H9 (cell line): ENCODE data around the gene ZFR2. TPM values are rescaled to one million over a fixed set of nuclear protein-coding genes. Genes with fewer than 3 reads are reported as not detected.
A peak's percentile ranks its signal among the peaks of the same experiment; 100 is the strongest.

Source experiments
- DNase-seq: peaks from one replicate; pipeline ENCODE4 v3.0.0-alpha.2; 2017
- H2AFZ ChIP-seq: one replicate; pipeline ENCODE4 v1.6.1; 2013; ENCODE audit warnings: mild to moderate bottlenecking, low read length, control low read depth, moderate library complexity
- H2AK5ac ChIP-seq: 2 replicates; pipeline ENCODE4 v1.6.1; 2013; ENCODE audit warnings: low read length, control low read depth, mixed read lengths; ENCODE audit not compliant: insufficient read length
- H2BK120ac ChIP-seq: one replicate; pipeline ENCODE4 v1.6.1; 2013; ENCODE audit warnings: low read depth, mild to moderate bottlenecking, low read length, control low read depth, inconsistent platforms; ENCODE audit not compliant: poor library complexity, severe bottlenecking
- H2BK12ac ChIP-seq: 2 replicates; pipeline ENCODE4 v1.6.1; 2013; ENCODE audit warnings: low read length, control low read depth, mixed read lengths, low read depth; ENCODE audit not compliant: insufficient read length
- H2BK15ac ChIP-seq: 2 replicates; pipeline ENCODE4 v1.6.1; 2013; ENCODE audit warnings: low read depth, low read length, control low read depth
- H2BK20ac ChIP-seq: one replicate; pipeline ENCODE4 v1.6.1; 2013; ENCODE audit warnings: low read depth, mild to moderate bottlenecking, low read length, control low read depth, inconsistent platforms; ENCODE audit not compliant: poor library complexity, severe bottlenecking
- H2BK5ac ChIP-seq: 2 replicates; pipeline ENCODE4 v1.6.1; 2013; ENCODE audit warnings: low read length, control low read depth, mixed read lengths; ENCODE audit not compliant: insufficient read length
- H3K14ac ChIP-seq: 2 replicates; pipeline ENCODE4 v1.6.1; 2013; ENCODE audit warnings: low read length, control low read depth; ENCODE audit not compliant: insufficient read depth
- H3K18ac ChIP-seq: 2 replicates; pipeline ENCODE4 v1.6.1; 2013; ENCODE audit warnings: low read depth, mild to moderate bottlenecking, mixed read lengths, low read length, control low read depth; ENCODE audit not compliant: insufficient read length
- H3K23ac ChIP-seq: 2 replicates; pipeline ENCODE4 v1.6.1; 2013; ENCODE audit warnings: low read length, control low read depth, mixed read lengths, low read depth; ENCODE audit not compliant: insufficient read length
- H3K23me2 ChIP-seq: 2 replicates; pipeline ENCODE4 v1.6.1; 2013; ENCODE audit warnings: low read depth, mild to moderate bottlenecking, mixed read lengths, low read length, control low read depth; ENCODE audit not compliant: insufficient read length, poor library complexity, severe bottlenecking
- H3K27ac ChIP-seq: 2 replicates; pipeline ENCODE4 v1.5.1; 2013; ENCODE audit warnings: low read length, control low read depth, mixed read lengths, low read depth; ENCODE audit not compliant: insufficient read length
- H3K27me3 ChIP-seq: 2 replicates; pipeline ENCODE4 v1.6.1; 2013; ENCODE audit warnings: low read length, control low read depth, inconsistent platforms; ENCODE audit not compliant: insufficient read depth
- H3K4ac ChIP-seq: 2 replicates; pipeline ENCODE4 v1.6.1; 2013; ENCODE audit warnings: low read depth, mild to moderate bottlenecking, control low read depth, inconsistent platforms, low read length, moderate library complexity
- H3K4me1 ChIP-seq: 2 replicates; pipeline ENCODE4 v1.6.1; 2013; ENCODE audit warnings: low read length, control low read depth, inconsistent platforms; ENCODE audit not compliant: insufficient read depth
- H3K4me2 ChIP-seq: 2 replicates; pipeline ENCODE4 v1.6.1; 2013; ENCODE audit warnings: low read length, control low read depth, mixed read lengths; ENCODE audit not compliant: insufficient read length, insufficient read depth
- H3K56ac ChIP-seq: 2 replicates; pipeline ENCODE4 v1.6.1; 2013; ENCODE audit warnings: low read depth, mild to moderate bottlenecking, mixed read lengths, low read length, control low read depth; ENCODE audit not compliant: insufficient read length
- H3K79me1 ChIP-seq: 2 replicates; pipeline ENCODE4 v1.6.1; 2013; ENCODE audit warnings: low read depth, mild to moderate bottlenecking, moderate library complexity, low read length, control low read depth, inconsistent platforms; ENCODE audit not compliant: insufficient read depth, poor library complexity, severe bottlenecking
- H3K79me2 ChIP-seq: 2 replicates; pipeline ENCODE4 v1.6.1; 2013; ENCODE audit warnings: low read length, control low read depth, inconsistent platforms; ENCODE audit not compliant: insufficient read depth
- H3K9ac ChIP-seq: 2 replicates; pipeline ENCODE4 v1.6.1; 2013; ENCODE audit warnings: low read length, control low read depth, mixed read lengths; ENCODE audit not compliant: insufficient read length; ENCODE audit errors: extremely low read depth
- H3K9me3 ChIP-seq: one replicate; pipeline ENCODE4 v1.6.1; 2013; ENCODE audit warnings: low read depth, low read length, inconsistent platforms; ENCODE audit not compliant: control insufficient read depth
- H3T11ph ChIP-seq: one replicate; pipeline ENCODE4 v1.6.1; 2013; ENCODE audit warnings: mild to moderate bottlenecking, low read length, control low read depth, inconsistent platforms
- H4K20me1 ChIP-seq: one replicate; pipeline ENCODE4 v1.6.1; 2013; ENCODE audit not compliant: control insufficient read depth, insufficient read length, insufficient read depth
- H4K5ac ChIP-seq: 2 replicates; pipeline ENCODE4 v1.6.1; 2013; ENCODE audit warnings: low read depth, mild to moderate bottlenecking, mixed read lengths, low read length, control low read depth; ENCODE audit not compliant: insufficient read length
- H4K8ac ChIP-seq: replicated peaks from 2 replicates; pipeline ENCODE4 v1.6.1; 2013; ENCODE audit warnings: low read length, control low read depth, mixed read lengths, low read depth; ENCODE audit not compliant: insufficient read length
- H4K91ac ChIP-seq: 2 replicates; pipeline ENCODE4 v1.6.1; 2013; ENCODE audit warnings: low read depth, mild to moderate bottlenecking, moderate library complexity, mixed read lengths, low read length, control low read depth; ENCODE audit not compliant: insufficient read length
- H3K27ac Mint-ChIP-seq, 3 experiments: 2 replicates in 2 of 3; 3 replicates in 1 of 3; pipeline ENCODE4 v1.8.0; 2020 to 2021; ENCODE audit warnings: mixed read lengths in 3 of 3, mild to moderate bottlenecking in 1 of 3, moderate library complexity in 1 of 3
- H3K27me3 Mint-ChIP-seq: 2 replicates; pipeline ENCODE4 v1.8.0; 2021; ENCODE audit warnings: low read depth, mild to moderate bottlenecking, moderate library complexity, mixed read lengths
- H3K36me3 Mint-ChIP-seq, 3 experiments: 2 replicates in 2 of 3; 3 replicates in 1 of 3; pipeline ENCODE4 v1.8.0; 2020 to 2021; ENCODE audit warnings: low read depth in 3 of 3, mixed read lengths in 3 of 3; ENCODE audit not compliant: insufficient read depth in 1 of 3
- H3K4me1 Mint-ChIP-seq, 2 experiments: 2 replicates each; pipeline ENCODE4 v1.8.0; 2020; ENCODE audit warnings: mixed read lengths in 2 of 2
- H3K4me3 Mint-ChIP-seq, 2 experiments: 2 replicates in 1 of 2; 3 replicates in 1 of 2; pipeline ENCODE4 v1.8.0; 2020 to 2021; ENCODE audit warnings: mild to moderate bottlenecking in 2 of 2, mixed read lengths in 2 of 2, moderate library complexity in 1 of 2
- H3K9me3 Mint-ChIP-seq, 2 experiments: 2 replicates in 1 of 2; 3 replicates in 1 of 2; pipeline ENCODE4 v1.8.0; 2020; ENCODE audit warnings: mild to moderate bottlenecking in 2 of 2, mixed read lengths in 2 of 2, moderate library complexity in 1 of 2
- CTCF ChIP-seq: fragments of 200-600 bp; sonication (generic); conservative IDR thresholded peaks from 3 replicates; pipeline ENCODE4 v1.8.0; 2021; ENCODE audit warnings: antibody characterized with exemption, mild to moderate bottlenecking
- WGBS: extraction: QIAGEN DNeasy Blood & Tissue Kit; methylation state at CpG from one replicate; pipeline ENCODE4 v1.1.7; 2013; ENCODE audit warnings: missing lambda C conversion rate, low lambda C conversion rate, mixed read lengths; ENCODE audit not compliant: insufficient read length; ENCODE audit errors: extremely low coverage; 5-methylcytosine and 5-hydroxymethylcytosine counted together
- total RNA-seq: library from RNA; stranded (reverse); gene quantifications from 2 replicates; pipeline ENCODE4 v1.2.1, GENCODE V29; 2021

The ZFR2 gene
- total RNA-seq, 1 experiment from 2014 or later, result 18.3 TPM

GRCh38 chr19:3882041-3882384 is 13.2 kb upstream of the ZFR2 start:
- no peak for DNase-seq
- H3K27me3 Mint-ChIP-seq, result peaks cover 36% of the 10 kb centered on the region
- Histone ChIP-seq H3K23ac (no peak overlapping the region), H4K8ac (no peak overlapping the region), H3K4ac (no peak overlapping the region), H2BK5ac (no peak overlapping the region), H3K79me1 (no peaks in the 10 kb centered on the region), H2BK15ac (no peak overlapping the region), H4K20me1 (no peaks in the 10 kb centered on the region), H3K4me1 (no peaks in the 10 kb centered on the region), H2BK20ac (no peak overlapping the region), H3K14ac (no peak overlapping the region), H2AFZ (no peak overlapping the region), H3K56ac (no peak overlapping the region), H3K4me2 (peak overlapping the region; percentile 93), H4K5ac (no peak overlapping the region), H3K9me3 (no peaks in the 10 kb centered on the region), H3K27ac (no peak overlapping the region), H3K23me2 (peaks cover 6% of the 10 kb centered on the region), H4K91ac (no peak overlapping the region), H2BK12ac (no peak overlapping the region), H2AK5ac (no peak overlapping the region), H3K18ac (no peak overlapping the region), H3T11ph (no peak overlapping the region), H3K27me3 (no peaks in the 10 kb centered on the region), H3K9ac (no peak overlapping the region), H2BK120ac (no peak overlapping the region), H3K79me2 (no peaks in the 10 kb centered on the region)
- WGBS, result no CpG with 5 or more reads among the region's 6 CpGs
- peaks cover 0 to 9% (median 6%) of the 10 kb centered on the region in 3 experiments; a peak in 3 of 7 replicates for H3K36me3 Mint-ChIP-seq
- H3K9me3 Mint-ChIP-seq, result no peaks in the 10 kb centered on the region
- peaks cover 12 to 13% of the 10 kb centered on the region in 2 experiments for H3K4me1 Mint-ChIP-seq
- no peak overlapping the region for H3K27ac Mint-ChIP-seq
- H3K4me3 Mint-ChIP-seq, result peak overlapping the region; percentile 72 to 92
- TF ChIP-seq CTCF, result no peak
